IMR-90 (cell line): ENCODE results near the gene CEACAM6. TPM values are rescaled to one million over a fixed set of nuclear protein-coding genes. Genes with fewer than 3 reads are reported as not detected.

Experiments
- ATAC-seq: fragments of 200-7000 bp; cut with Tn5 transposase; 2 replicates; pipeline ENCODE4 v1.9.1; 2020; ENCODE audit warnings: low read depth, mild to moderate bottlenecking, moderate library complexity
- BruUV-seq: library from RNA; stranded (reverse); fragments of 400-500 nt; replicated peaks from 2 replicates; lab custom pipeline; 2021; lab: Mats Ljungman, UMichigan
- CTCF ChIA-PET: fragments of 300-600 bp; formaldehyde crosslinking; extraction: SDS; loops from one replicate; lab custom pipeline; 2021; ENCODE audit warnings: antibody characterized with exemption; lab: Yijun Ruan, JAX
- POLR2A ChIA-PET: fragments of 300-600 bp; sonication (Branson Sonifier 250); formaldehyde crosslinking; loops from one replicate; lab custom pipeline; 2022; ENCODE audit warnings: antibody characterized with exemption; ENCODE audit not compliant: unreplicated experiment; lab: Charles Lee
- DNase-seq: peaks from one replicate; pipeline ENCODE4 v3.0.0; 2013
- H2AFZ ChIP-seq: replicated peaks from 2 replicates; pipeline ENCODE3; 2013; ENCODE audit warnings: low read length, mild to moderate bottlenecking; ENCODE audit not compliant: poor library complexity
- H2AK5ac ChIP-seq: 2 replicates; pipeline ENCODE4 v1.6.1; 2013; ENCODE audit warnings: low read depth, low read length, inconsistent platforms
- H2AK9ac ChIP-seq: replicated peaks from 2 replicates; pipeline ENCODE3; 2013; ENCODE audit warnings: mild to moderate bottlenecking, low read depth, low read length, moderate library complexity; ENCODE audit not compliant: poor library complexity
- H2BK120ac ChIP-seq: 2 replicates; pipeline ENCODE4 v1.6.1; 2013; ENCODE audit warnings: low read depth, low read length, inconsistent platforms
- H2BK15ac ChIP-seq: 3 replicates; pipeline ENCODE4 v1.6.1; 2013; ENCODE audit warnings: low read depth, low read length, inconsistent platforms
- H2BK20ac ChIP-seq: 2 replicates; pipeline ENCODE4 v1.6.1; 2013; ENCODE audit warnings: low read depth, mild to moderate bottlenecking, inconsistent platforms, low read length, moderate library complexity
- H2BK5ac ChIP-seq: 2 replicates; pipeline ENCODE4 v1.6.1; 2013; ENCODE audit warnings: mild to moderate bottlenecking, low read depth, low read length, inconsistent platforms; ENCODE audit not compliant: poor library complexity, severe bottlenecking
- H3K14ac ChIP-seq: replicated peaks from 2 replicates; pipeline ENCODE4 v1.6.1; 2013; ENCODE audit warnings: low read depth, low read length, inconsistent platforms
- H3K18ac ChIP-seq: 2 replicates; pipeline ENCODE4 v1.6.1; 2013; ENCODE audit warnings: low read depth, low read length, control low read depth
- H3K23ac ChIP-seq: 2 replicates; pipeline ENCODE4 v1.6.1; 2013; ENCODE audit warnings: low read depth, low read length, inconsistent platforms
- H3K27ac ChIP-seq: 2 replicates; pipeline ENCODE4 v1.5.1; 2013; ENCODE audit warnings: mild to moderate bottlenecking, control low read depth, low read length; ENCODE audit not compliant: insufficient read depth
- H3K27me3 ChIP-seq: 2 replicates; pipeline ENCODE4 v1.6.1; 2013; ENCODE audit warnings: low read length; ENCODE audit not compliant: control insufficient read depth, insufficient read depth
- H3K36me3 ChIP-seq: 2 replicates; pipeline ENCODE4 v1.6.1; 2013; ENCODE audit warnings: low read length, mixed read lengths; ENCODE audit not compliant: control insufficient read depth, insufficient read depth
- H3K4ac ChIP-seq: 2 replicates; pipeline ENCODE4 v1.6.1; 2013; ENCODE audit warnings: low read depth, low read length, inconsistent platforms
- H3K4me1 ChIP-seq: 2 replicates; pipeline ENCODE4 v1.6.1; 2013; ENCODE audit warnings: low read length, mixed read lengths; ENCODE audit not compliant: control insufficient read depth, insufficient read depth
- H3K4me2 ChIP-seq: 2 replicates; pipeline ENCODE4 v1.6.1; 2013; ENCODE audit warnings: low read depth, mild to moderate bottlenecking, control low read depth, low read length, moderate library complexity
- H3K4me3 ChIP-seq: 2 replicates; pipeline ENCODE4 v1.5.1; 2013; ENCODE audit warnings: low read depth, mild to moderate bottlenecking, control low read depth, low read length, moderate library complexity; ENCODE audit not compliant: insufficient read depth
- H3K56ac ChIP-seq: 2 replicates; pipeline ENCODE4 v1.6.1; 2013; ENCODE audit warnings: low read length, inconsistent platforms; ENCODE audit not compliant: insufficient read depth; ENCODE audit errors: extremely low read depth
- H3K79me1 ChIP-seq, 2 experiments: 2 replicates each; pipeline ENCODE4 v1.6.1; 2013; ENCODE audit warnings: low read length in 2 of 2, inconsistent platforms in 1 of 2, low read depth in 1 of 2
- H3K9ac ChIP-seq: 2 replicates; pipeline ENCODE4 v1.6.1; 2013; ENCODE audit warnings: low read depth, low read length, control low read depth
- H3K9me1 ChIP-seq: 2 replicates; pipeline ENCODE4 v1.6.1; 2013; ENCODE audit warnings: low read length, inconsistent platforms; ENCODE audit not compliant: insufficient read depth
- H3K9me3 ChIP-seq: 2 replicates; pipeline ENCODE4 v1.6.1; 2013; ENCODE audit warnings: low read length; ENCODE audit not compliant: control insufficient read depth, insufficient read depth
- H4K20me1 ChIP-seq: 2 replicates; pipeline ENCODE4 v1.6.1; 2013; ENCODE audit warnings: low read length, inconsistent platforms; ENCODE audit not compliant: insufficient read depth
- H4K5ac ChIP-seq: 2 replicates; pipeline ENCODE4 v1.6.1; 2013; ENCODE audit warnings: mild to moderate bottlenecking, low read depth, low read length, control low read depth
- H4K8ac ChIP-seq, 2 experiments: 2 replicates each; pipeline ENCODE4 v1.6.1; 2013; ENCODE audit warnings: low read depth in 2 of 2, low read length in 2 of 2, control low read depth in 1 of 2, inconsistent platforms in 1 of 2
- H4K91ac ChIP-seq: 2 replicates; pipeline ENCODE4 v1.6.1; 2013; ENCODE audit warnings: low read depth, low read length, inconsistent platforms; ENCODE audit not compliant: insufficient read depth
- POLR2A ChIP-seq: IDR thresholded peaks from 2 replicates; pipeline ENCODE4 v1.6.1; 2012; ENCODE audit warnings: mild to moderate bottlenecking, low read depth, low read length
- WGBS, 2 experiments: methylation state at CpG; one replicate each; pipeline versions ENCODE4 v1.1.5 to v1.1.7; 2013; ENCODE audit warnings: missing lambda C conversion rate in 2 of 2; ENCODE audit not compliant: insufficient read length in 1 of 2; ENCODE audit errors: extremely low coverage in 2 of 2; 5-methylcytosine and 5-hydroxymethylcytosine counted together
- dilution Hi-C: fragments of 300-500 bp; cut with HindIII; formaldehyde crosslinking; loops from one replicate; pipeline ENCODE4 v1.14.3; 2018; ENCODE audit warnings: low sequenced_read_pairs; ENCODE audit not compliant: unreplicated experiment
- in situ Hi-C: fragments of 300-500 bp; cut with MboI; formaldehyde crosslinking; loops from 3 replicates; pipeline ENCODE4 v1.14.3; 2019; ENCODE audit warnings: low sequenced_read_pairs, inconsistent platforms, mixed read lengths
- intact Hi-C: fragments of 100-400 bp; cut with micrococcal nuclease; formaldehyde crosslinking; loops from 2 replicates; pipeline ENCODE4 v1.10.0; 2022
- polyA plus RNA-seq, 3 experiments: library from polyadenylated mRNA; depleted of rRNA; stranded (reverse); fragments of >200 nt; gene quantifications; 2 replicates each; pipeline ENCODE4 v1.2.3, GENCODE V29; 2012; ENCODE audit warnings: low replicate concordance in 1 of 3
- total RNA-seq: library from RNA; depleted of rRNA; stranded (reverse); fragments of >200 nt; gene quantifications from 2 replicates; pipeline ENCODE4 v1.2.3, GENCODE V29; 2012

The CEACAM6 gene
- total and polyA plus RNA-seq, 2 of the 4 experiments (the other 2 are of a cell fraction) = not detected

DNA sequence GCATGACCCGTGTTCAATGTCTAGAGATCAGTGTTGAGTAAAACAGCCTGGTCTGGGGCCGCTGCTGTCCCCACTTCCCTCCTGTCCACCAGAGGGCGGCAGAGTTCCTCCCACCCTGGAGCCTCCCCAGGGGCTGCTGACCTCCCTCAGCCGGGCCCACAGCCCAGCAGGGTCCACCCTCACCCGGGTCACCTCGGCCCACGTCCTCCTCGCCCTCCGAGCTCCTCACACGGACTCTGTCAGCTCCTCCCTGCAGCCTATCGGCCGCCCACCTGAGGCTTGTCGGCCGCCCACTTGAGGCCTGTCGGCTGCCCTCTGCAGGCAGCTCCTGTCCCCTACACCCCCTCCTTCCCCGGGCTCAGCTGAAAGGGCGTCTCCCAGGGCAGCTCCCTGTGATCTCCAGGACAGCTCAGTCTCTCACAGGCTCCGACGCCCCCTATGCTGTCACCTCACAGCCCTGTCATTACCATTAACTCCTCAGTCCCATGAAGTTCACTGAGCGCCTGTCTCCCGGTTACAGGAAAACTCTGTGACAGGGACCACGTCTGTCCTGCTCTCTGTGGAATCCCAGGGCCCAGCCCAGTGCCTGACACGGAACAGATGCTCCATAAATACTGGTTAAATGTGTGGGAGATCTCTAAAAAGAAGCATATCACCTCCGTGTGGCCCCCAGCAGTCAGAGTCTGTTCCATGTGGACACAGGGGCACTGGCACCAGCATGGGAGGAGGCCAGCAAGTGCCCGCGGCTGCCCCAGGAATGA lies 48.4 kb upstream of the CEACAM6 start:
- POLR2A ChIA-PET = no interaction called here
- H3K4me3 ChIP-seq = no peak overlapping the region
- no peak overlapping the region for H4K8ac ChIP-seq
- H2AK9ac ChIP-seq = peak overlapping the region; percentile 28
- H3K9ac ChIP-seq = no peak overlapping the region
- H3K27ac ChIP-seq = no peak overlapping the region
- no peaks in the 10 kb centered on the region; the same call in 1 of the 2 replicates for H3K27me3 ChIP-seq
- 0% methylated on average over 7 of the region's 26 CpGs; no CpG with 5 or more reads in 1 of the 2 experiments for WGBS, 2 experiments
- H4K91ac ChIP-seq = no peak overlapping the region
- no peaks in the 10 kb centered on the region for H3K9me3 ChIP-seq
- BruUV-seq = no TSS peak
- H2AK5ac ChIP-seq = no peak overlapping the region
- intact Hi-C loops (no loop called here), in situ Hi-C loops (no loop called here), dilution Hi-C loops (no loop called here)
- CTCF ChIA-PET = interaction anchor here (1.1 kb wide), 1 partner anchor 9 kb away, joined by 4 read pairs; no protein-coding TSS in a partner anchor
- DNase-seq = no peak
- H3K56ac ChIP-seq = no peak overlapping the region
- H4K20me1 ChIP-seq = no peaks in the 10 kb centered on the region
- no peaks in the 10 kb centered on the region for H3K9me1 ChIP-seq
- no peak overlapping the region for H3K4me2 ChIP-seq
- no peak overlapping the region for H4K5ac ChIP-seq
- H2BK120ac ChIP-seq = no peak overlapping the region
- H3K4me1 ChIP-seq = no peaks in the 10 kb centered on the region
- H3K79me1 ChIP-seq = no peaks in the 10 kb centered on the region
- peak; percentile 64; the same call in 1 of the 2 replicates for ATAC-seq
- H2BK5ac ChIP-seq = no peak overlapping the region
- no peaks in the 10 kb centered on the region for H3K36me3 ChIP-seq
- no peak for TF ChIP-seq POLR2A
- H2AFZ ChIP-seq = no peak overlapping the region
- H2BK20ac ChIP-seq = no peak overlapping the region
- H3K23ac ChIP-seq = no peak overlapping the region
- H2BK15ac ChIP-seq = no peak overlapping the region
- H3K18ac ChIP-seq = no peak overlapping the region
- H3K14ac ChIP-seq = no peak overlapping the region
- no peak overlapping the region for H3K4ac ChIP-seq
